GM18517 (cell line): Measurements from ENCODE around the gene OR6B3.

Experiments used
- ATAC-seq: cut with Tn5 transposase; IDR thresholded peaks from one replicate; pipeline ENCODE4 v1.9.1; 2021; ENCODE audit warnings: mild to moderate bottlenecking, moderate library complexity; ENCODE audit not compliant: unreplicated experiment

OR6B3 gene

DNA sequence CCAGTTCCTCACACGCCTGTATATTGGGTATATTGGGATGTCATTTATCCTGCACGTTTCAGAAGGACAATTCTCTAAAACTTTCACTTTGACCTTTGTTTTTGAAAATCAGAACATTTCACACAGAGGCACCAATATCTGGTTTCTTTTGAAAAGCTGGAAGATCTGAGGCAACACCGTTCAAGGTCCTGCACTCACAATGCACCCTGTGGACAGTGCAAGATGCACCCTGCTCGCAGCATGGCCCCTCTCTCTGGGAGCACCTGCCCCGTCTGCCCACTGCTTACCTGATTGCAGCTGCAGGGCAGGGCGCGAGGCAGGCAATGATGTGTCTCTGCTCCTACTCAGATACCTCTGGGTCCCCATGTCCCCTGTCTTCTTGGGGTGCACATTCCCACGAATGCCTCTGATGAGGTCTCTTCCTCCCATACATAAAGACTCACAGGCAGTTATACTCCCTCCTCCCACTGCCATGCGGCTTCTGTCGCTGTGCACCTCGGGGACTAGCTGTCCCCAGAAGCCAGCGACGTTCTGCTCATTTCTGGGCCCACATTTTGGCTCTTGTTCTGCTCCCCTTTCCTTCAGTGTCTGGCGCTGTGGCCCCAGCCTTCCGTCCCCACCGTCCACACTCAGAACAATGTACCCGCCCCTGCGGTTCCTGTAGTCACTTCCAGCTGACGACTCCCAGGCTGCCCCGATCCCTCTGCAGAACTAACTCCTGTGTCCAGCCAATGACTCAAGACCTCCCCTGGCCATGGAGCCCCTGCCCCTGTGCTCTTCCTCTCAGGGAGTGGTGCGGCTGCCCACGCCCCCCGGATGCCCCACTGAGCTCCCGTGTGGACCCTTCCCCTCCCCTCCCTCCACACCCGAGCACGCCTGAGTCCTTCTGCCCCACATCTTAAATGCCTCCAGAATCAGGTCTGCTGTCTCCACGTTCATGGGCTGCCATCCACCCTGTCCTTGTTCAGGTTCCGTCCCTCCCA lies at the start of gene OR6B3:
OR6B3 (minus strand) TSS at position 349 of the 983 bp plus-strand sequence.
- no peak for ATAC-seq

DNA sequence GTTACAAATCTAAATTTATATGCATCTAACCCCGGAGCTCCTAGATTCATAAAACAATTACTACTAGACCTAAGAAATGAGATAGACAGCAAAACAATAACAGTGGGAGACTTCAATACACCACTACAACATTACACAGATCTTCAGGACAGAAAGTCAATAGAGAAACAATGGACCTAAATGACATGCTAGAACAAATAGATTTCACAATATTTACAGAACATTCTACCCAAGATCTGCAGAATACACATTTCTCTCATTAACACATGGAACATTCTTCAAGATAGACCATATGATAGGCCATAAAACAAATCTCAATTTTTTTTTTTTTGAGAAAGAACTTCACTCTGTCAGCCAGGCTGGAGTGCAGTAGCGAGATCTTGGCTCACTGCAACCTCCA lies 45.0 kb upstream of the OR6B3 start:
- no peak for ATAC-seq

DNA sequence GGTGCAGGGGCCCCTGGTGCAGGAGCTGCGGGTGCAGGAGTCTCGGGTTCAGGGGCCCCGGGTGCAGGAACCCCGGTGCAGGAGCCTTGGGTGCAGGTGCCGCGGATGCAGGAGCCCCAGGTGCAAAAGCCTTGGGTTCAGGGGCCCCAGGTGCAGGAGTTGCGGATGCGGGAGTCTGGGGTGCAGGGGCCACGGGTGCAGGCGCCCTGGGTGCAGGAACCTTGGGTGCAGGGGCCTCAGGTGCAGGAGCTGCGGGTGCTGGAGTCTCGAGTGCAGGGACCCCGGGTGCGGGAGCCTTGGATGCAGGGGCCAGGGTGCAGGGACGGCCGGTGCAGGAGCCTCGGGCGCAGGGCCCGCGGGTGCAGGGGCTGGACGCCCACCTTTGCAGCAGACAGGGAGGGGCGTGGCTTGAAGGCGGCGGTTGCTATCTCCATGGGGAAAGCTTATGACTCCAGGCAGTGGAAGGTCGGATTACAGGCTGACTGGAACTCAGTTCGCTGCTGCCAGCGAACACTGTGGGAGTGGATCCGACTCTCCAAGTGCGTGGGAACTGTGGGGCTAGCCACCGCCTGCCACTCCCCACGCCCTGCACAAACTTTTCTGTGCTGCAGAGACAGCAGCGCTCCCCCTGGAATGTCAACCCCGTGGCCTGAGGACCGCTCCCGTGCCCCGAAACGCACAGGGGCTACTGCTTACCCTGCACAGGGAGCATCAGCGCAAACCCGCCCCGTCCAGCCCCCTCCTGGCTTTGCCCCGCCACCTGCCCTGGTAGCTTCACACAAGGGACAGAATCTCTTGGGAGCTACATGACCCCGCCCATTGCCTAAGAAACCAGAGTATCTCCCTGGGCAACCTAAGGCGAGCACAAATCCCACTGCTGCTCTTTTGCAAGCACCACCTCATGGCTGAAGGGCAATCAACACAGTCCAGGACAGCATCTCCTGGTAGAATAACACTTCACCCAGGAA lies 42.5 kb upstream of the OR6B3 start:
- no peak for ATAC-seq

DNA sequence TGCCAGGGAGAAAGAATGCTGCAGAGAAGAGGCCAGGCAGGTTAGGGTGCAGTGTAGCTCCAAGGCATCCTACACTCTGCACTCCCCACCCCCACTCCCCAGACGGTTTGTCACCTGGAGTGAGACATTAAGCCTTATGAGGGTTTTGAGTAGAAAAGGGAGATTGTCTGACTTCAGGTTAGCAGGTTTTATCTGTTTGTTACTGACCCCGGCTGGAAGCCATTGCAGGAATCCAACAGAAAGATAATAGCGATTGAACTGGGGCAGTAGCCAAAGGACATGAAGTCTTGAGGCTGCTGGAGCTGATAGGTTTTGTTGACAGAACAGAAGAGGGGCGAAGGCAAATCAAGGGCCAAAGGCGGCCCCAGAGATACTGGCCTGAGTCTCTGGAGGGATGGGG lies 36.0 kb upstream of the OR6B3 start:
- no peak for ATAC-seq

DNA sequence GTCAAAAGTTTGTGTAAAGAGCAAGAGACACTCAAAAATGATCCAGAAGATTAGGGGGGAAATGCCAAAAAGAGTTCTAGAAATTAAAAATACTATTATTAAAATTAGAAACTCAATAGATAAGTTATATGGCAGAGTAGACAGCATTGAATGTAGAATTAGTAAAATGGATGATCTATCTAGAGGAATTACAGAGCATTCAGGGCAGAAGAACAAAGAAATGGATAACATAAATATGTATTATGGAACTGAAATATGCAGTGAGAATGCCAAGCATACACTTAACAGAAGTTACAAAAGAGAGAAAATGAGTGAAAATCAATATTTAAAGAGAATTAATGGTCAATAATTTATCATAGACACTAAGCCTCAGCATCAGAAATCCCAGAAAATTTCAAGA lies 33.2 kb upstream of the OR6B3 start:
- no peak for ATAC-seq

DNA sequence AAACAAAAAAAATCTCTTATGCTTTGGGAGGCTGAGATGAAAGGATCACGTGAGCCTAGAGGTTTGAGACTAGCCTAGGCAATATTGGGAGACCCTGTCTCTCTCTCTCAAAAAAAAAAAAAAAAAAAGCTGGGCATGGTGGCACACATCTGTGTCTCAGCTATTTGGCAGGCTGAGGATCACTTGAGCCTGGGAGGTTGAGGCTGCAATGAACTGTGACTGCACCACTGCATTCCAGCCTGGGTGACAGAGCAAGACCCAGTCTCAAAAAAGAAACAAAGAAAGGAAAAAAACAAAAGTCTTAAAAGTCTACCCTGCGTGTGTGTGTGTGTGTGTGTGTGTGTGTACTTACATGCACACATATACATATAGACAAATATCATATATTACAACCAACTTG lies 25.3 kb upstream of the OR6B3 start:
- no peak for ATAC-seq

DNA sequence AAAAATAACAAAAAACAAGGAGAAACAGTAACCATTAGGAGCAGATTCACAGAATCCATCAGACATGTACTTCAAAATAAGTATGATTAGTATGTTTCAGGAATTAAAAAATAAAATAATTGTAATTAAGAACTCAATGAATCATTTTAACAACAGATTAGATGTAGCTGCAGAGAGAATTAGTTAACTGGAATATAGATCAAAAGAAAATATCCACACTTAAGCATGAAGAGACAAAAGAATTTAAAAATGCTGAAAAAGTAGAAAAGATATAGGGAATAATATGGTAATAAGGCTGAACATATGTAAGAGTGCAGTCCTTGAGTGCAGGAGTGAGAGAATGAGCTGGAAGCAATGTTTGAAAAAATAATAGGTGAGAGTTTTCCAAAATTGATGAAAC lies 24.1 kb upstream of the OR6B3 start:
- ATAC-seq: no peak

DNA sequence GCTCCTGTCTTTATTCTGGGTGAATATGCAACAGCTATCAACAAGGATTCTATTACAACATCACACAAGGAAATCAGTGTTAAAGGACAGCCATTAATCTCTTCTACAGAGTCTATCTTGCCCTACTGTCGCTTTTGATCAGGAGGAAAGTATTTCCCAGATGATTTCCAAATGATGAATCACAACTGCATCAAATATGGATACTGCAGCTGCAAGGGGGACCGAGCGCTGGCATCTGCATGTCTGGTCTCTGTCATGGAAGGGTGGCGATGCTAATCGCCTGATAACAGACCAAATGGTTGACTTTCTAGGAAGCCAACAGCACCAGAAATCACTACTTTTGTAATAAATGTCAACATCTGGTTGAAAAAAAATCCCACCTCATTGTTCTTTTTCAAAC lies 21.2 kb upstream of the OR6B3 start:
- ATAC-seq: no peak

DNA sequence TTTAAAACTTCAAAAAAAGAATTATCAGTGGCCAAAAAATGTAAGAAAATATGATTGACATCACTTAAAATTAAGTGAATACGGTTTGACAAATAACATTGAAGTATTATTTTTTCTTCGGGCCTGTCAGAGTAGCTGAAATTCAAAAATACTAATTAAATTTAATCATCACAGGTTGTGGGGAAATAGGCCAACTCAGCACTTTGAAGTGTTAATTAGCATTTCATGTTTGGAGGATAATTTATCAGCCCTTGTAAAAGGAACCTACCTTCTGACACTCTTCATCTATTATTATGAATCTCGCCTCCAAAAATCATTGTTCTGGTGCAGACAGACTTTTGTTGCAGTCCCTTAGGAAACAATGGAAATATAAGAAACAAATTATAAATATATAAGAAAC lies 17.6 kb upstream of the OR6B3 start:
- no peak for ATAC-seq

DNA sequence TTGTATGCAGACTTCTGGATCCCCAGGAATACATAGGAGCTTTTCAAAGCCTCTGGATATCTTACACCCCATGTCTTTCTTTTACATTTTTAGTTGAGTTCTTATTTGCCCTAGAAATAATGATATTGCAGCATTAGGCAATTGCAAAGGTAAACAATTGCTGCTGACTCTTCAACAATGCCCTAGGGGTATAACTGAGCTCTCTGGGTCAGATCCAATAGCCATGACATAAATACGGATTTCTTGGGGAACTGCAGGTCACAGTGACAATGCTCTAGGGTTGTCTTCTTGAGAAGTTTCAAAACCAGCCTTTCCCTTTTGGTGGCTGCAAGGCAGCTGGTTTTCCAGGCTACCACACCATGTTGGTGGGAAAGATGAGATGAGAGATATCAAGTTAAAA lies 16.5 kb upstream of the OR6B3 start:
- ATAC-seq: no peak

DNA sequence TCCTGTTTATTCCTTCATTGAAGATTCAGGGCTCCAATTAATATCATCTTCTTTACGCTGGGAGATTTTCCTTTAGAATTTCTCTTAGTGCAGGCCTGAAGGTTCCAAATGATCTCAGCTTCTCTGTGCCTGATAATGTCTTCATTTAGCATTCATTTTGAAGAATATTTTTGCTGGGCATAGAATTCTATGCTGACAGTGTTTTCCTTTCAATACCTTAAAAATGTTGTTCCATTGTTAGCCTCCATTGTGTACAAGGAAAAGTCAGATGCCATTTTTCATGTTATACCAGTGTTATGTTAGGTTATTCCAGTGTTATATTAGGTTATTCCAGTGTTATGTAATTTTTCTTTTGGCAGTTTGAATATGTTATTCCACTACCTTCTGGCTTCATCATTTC lies 14.9 kb upstream of the OR6B3 start:
- ATAC-seq: no peak

DNA sequence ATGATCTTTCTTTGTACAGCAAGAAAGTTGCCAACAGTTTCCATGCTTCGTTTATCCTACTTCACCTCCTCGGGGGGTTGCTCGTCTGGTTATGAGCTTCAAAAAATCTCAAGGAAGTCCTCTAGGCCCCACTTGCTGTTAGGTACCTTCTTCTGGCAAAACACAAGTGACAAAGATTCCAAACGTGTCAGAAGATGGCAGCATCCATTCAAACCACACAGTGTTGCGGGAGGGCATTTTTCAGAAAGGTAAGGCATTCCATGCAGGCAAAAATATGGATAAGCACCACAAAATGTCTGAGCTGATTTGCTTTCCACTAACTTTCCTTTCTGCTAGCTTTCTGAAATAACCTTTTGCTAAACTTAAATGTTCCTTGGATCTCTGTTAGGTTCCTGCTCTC lies 13.2 kb upstream of the OR6B3 start:
- no peak for ATAC-seq

DNA sequence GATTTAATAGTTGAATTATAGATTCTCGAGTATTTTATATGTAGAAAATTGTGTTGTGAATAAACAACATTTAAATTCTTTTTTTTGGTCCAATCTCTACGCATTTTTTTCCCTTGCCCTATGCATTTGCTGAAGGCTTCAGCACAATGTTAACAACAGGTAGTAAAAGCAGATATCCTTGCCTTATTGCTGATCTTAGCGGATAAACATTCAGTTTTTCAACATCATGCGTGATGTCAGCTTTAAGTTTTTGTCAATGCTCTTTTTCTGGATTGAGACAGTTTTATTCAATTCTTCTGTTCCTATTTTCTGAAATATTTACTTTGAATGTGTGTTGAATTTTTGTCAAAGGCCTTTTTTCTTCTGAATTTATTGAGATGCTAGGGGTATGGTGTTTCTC lies 11.6 kb upstream of the OR6B3 start:
- no peak for ATAC-seq

DNA sequence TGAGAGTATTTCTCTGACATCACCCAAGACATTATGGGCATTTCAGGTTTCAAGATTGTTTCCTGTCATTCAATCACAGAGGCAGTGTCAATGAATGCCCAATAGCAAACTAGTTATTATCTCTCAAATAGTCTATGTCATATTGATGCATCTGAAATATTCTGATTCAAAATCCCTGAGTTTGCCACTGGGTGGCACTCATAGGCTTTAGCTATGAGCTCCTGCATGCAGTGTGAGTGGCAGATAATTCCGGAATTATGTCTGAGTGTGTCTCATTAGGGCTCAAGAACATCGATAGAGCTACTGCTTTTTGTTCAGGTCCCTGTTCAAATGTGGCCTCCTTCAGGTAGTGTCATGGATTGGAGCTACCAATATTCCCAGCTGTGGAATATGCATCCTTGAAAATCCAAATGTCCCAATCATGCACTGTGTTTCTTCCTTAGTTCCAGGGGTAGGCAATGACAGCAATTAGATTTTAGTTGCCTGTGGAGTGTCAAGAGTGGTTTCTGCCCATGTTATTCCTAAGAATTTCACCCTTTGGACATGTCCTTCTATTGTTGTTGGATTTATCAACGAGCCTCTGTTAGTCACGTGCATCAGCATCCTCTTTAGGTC lies 7.8 kb upstream of the OR6B3 start:
- no peak for ATAC-seq

DNA sequence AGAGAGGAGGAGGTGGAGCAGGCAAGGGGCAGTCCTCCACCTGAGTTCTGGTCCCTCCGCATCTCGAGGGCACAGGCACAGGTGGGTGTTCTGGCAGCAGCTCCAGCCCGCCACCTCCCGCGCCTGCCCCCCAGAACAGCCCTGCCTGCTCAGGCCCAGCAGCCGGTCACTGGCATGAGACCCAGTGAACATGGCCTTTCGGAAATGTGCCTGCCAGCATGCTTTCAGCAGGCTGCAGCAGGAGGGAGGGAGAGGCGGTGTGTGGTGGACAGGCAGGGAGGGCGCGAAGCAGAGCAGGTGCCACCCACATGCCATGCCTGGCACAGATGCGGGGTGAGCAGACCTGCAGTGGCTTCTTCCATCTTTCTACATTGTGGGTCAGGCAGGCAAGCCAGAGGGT lies 3.4 kb upstream of the OR6B3 start:
- ATAC-seq: no peak

DNA sequence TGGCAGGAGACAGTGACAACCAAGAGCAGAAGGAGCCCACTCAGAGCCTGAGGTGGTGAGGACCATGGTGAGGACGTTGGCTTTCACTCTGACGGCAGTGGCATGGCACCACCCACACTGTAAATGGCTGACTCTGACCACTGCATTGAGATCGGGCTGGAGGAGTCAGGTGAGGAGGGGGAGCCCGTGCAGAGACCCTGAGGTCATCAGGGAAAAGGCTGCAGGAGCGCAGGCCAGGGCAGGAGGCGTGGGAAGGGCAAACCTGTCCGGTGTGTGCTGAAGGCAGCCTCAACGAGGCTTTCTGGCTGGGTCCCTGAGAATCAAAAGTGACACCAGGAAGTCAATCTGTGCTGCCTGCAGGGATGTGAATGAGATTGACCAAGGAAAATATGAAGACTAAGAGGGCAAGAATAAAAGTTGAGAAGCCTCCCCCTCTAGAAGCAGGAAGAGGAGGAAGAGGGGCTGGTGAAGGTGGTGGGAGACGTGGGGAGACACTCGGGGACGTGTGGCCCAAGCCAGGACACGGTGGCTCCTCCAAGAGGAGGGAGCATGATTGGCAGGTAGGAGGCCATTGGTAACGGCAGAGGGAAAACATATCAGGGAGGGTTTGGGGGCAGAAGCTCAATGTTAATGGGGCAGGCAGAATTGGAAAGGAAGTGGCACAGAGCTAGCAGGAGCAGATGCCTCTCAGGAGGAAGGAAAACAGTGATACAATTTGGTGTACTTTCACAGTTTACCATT lies 2.0 kb upstream of the OR6B3 start:
- ATAC-seq: no peak

DNA sequence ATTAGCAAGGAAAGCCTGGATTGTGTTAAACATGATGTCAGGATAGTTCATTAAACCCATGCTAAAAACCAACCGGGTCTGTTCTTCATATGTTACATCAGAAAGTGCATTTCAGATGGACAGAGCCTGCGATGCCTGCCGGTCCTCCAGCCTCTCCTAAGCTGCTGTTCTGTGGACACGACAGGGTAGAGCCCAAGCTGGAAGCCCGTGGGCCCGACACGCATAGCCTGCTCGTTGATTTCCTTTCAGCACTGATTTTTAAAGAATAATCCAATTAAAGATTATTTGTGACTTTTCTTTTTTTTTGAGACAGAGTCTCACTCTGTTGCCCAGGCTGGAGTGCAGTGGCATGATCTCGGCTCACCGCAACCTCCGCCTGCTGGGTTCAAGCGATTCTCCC lies 797 bp downstream of the OR6B3 start:
- no peak for ATAC-seq

DNA sequence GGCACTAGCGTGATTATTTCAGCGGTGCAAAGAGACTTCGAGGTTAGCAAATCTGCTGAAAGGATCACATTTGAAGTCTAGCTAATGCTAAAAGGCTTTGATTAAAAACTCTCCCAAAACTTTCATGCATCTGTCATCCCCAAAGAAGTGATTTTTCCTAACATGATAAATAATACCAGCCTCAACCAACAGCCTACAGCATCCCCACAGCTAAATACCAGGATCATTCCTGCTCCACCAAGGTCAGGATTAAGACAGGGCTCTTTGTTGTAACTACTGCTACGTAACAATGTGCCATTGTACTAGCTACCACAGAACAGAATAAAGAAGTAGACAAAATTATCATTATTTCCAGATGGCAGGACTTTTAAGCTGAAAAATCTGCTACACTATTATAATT lies 1.6 kb downstream of the OR6B3 start:
- ATAC-seq: no peak

DNA sequence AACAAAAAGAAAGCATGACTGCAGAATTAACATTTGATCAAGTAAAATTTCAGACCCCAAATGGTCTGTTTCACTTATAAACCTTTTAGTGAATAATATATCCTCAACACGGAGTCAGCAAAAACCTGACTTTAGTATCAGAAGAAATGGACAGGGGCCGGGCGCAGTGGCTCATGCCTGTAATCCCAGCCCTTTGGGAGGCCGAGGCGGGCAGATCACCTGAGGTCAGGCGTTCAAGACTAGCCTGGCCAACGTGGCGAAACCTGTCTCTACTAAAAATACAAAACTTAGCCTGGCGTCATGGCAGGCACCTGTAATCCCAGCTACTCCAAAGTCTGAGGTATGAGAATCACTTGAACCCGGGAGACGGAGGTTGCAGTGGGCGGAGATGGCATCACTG lies 3.0 kb downstream of the OR6B3 start:
- no peak for ATAC-seq

DNA sequence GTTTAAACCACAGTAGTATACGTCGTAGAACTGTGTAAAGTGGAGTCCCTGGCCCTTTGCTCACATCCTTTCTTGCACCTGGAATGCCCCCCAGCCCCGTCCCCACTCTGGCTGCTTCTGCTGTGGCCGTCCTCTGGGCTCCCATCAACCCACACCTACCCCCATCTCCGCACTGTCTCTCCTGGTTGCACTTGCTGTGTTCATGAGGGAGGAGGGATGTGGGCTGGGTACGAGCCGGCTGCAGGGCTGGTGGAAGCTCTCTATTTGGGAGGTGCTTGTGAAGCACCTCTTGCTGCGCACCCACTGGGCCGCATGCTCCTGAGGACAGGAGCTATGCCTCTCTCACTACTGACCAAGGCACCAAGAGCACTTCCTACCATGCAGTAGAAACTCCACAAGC lies 5.1 kb downstream of the OR6B3 start:
- ATAC-seq: no peak

DNA sequence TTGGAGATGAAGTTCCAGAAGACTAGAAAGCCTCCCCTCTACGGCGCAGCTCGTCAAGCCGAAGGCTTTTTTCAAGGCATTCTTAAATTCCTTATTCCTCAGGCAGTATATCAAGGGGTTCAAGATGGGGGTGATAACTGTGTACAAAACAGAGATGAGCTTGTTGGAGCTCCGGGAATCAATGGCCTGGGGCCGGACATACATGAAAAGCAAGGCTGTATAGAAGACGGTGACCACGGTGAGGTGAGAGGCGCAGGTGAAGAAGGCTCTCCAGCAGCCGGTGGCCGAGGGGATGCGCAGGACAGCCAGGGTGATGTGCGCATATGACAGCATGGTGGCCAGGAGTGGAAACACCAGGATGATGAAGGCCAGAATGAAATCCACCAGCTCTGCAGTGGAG lies 8.2 kb downstream of the OR6B3 start:
- no peak for ATAC-seq
